Measurements from ENCODE around the gene BCL2. TPM values are rescaled to one million over a fixed set of nuclear protein-coding genes. Genes with fewer than 3 reads are reported as not detected.

BCL2 gene
- total RNA-seq, 2 experiments from 2014 or later = 62.8 to 67.3 TPM

- Mint-ChIP-seq H3K4me3 (no peak overlapping the region), H3K27me3 (no peaks in the 10 kb centered on the region), H3K36me3 (no peaks in the 10 kb centered on the region), H3K9me3 (no peaks in the 10 kb centered on the region), H3K27ac (no peak overlapping the region), H3K4me1 (peaks cover 18% of the 10 kb centered on the region)
- DNase-seq = no peak
These were observed 207.7 kb downstream of the BCL2 start for GRCh38 chr18:63111671-63112402.

GRCh38 chr18:63109802-63110201, 209.8 kb downstream of the BCL2 start:
- Mint-ChIP-seq H3K4me3 (no peak overlapping the region), H3K4me1 (peaks cover 26% of the 10 kb centered on the region), H3K27me3 (no peaks in the 10 kb centered on the region), H3K27ac (no peak overlapping the region), H3K36me3 (no peaks in the 10 kb centered on the region), H3K9me3 (peaks cover 1% of the 10 kb centered on the region)
- no peak for DNase-seq

- peaks cover 24% of the 10 kb centered on the region for H3K4me1 Mint-ChIP-seq
- DNase-seq = no peak
- no peaks in the 10 kb centered on the region for H3K27me3 Mint-ChIP-seq
- no peak overlapping the region for H3K4me3 Mint-ChIP-seq
- peaks cover 1% of the 10 kb centered on the region for H3K9me3 Mint-ChIP-seq
- H3K27ac Mint-ChIP-seq = no peak overlapping the region
- no peaks in the 10 kb centered on the region for H3K36me3 Mint-ChIP-seq
These were observed 210.5 kb downstream of the BCL2 start for GRCh38 chr18:63109022-63109421.

- DNase-seq = no peak
- Mint-ChIP-seq H3K27ac (no peak overlapping the region), H3K27me3 (peaks cover 7% of the 10 kb centered on the region), H3K4me1 (peaks cover 21% of the 10 kb centered on the region), H3K9me3 (peaks cover 3% of the 10 kb centered on the region), H3K36me3 (peaks cover 2% of the 10 kb centered on the region), H3K4me3 (no peak overlapping the region)
These were observed 211.6 kb downstream of the BCL2 start for GRCh38 chr18:63107931-63108330.

GRCh38 chr18:63107171-63107845, 212.3 kb downstream of the BCL2 start:
- Mint-ChIP-seq H3K4me3 (no peak overlapping the region), H3K27ac (peak overlapping the region; percentile 68), H3K36me3 (peaks cover 2% of the 10 kb centered on the region), H3K9me3 (peaks cover 3% of the 10 kb centered on the region), H3K27me3 (peaks cover 8% of the 10 kb centered on the region), H3K4me1 (peaks cover 21% of the 10 kb centered on the region)
- DNase-seq = no peak

GRCh38 chr18:63106727-63107126, 212.8 kb downstream of the BCL2 start:
- Mint-ChIP-seq H3K4me3 (no peak overlapping the region), H3K4me1 (peaks cover 22% of the 10 kb centered on the region)

GRCh38 chr18:63105636-63106316, 213.8 kb downstream of the BCL2 start:
- H3K4me1 Mint-ChIP-seq = peaks cover 24% of the 10 kb centered on the region
- peaks cover 8% of the 10 kb centered on the region for H3K27me3 Mint-ChIP-seq
- peaks cover 2% of the 10 kb centered on the region for H3K36me3 Mint-ChIP-seq
- H3K9me3 Mint-ChIP-seq = peaks cover 3% of the 10 kb centered on the region
- H3K27ac Mint-ChIP-seq = no peak overlapping the region
- no peak for DNase-seq
- H3K4me3 Mint-ChIP-seq = no peak overlapping the region

More at GRCh38 chr18:63106727-63107126, 212.8 kb downstream of the BCL2 start:
- H3K36me3 Mint-ChIP-seq = peaks cover 2% of the 10 kb centered on the region
- no peak for DNase-seq
- peaks cover 8% of the 10 kb centered on the region for H3K27me3 Mint-ChIP-seq
- peak overlapping the region; percentile 68 for H3K27ac Mint-ChIP-seq
- H3K9me3 Mint-ChIP-seq = peaks cover 3% of the 10 kb centered on the region

- peaks cover 8% of the 10 kb centered on the region for H3K27me3 Mint-ChIP-seq
- no peak for DNase-seq
- no peak overlapping the region for H3K4me3 Mint-ChIP-seq
- H3K36me3 Mint-ChIP-seq = peaks cover 2% of the 10 kb centered on the region
- peaks cover 31% of the 10 kb centered on the region for H3K4me1 Mint-ChIP-seq
- H3K9me3 Mint-ChIP-seq = peaks cover 3% of the 10 kb centered on the region
- H3K27ac Mint-ChIP-seq = no peak overlapping the region
These were observed 214.7 kb downstream of the BCL2 start for GRCh38 chr18:63104868-63105267.

- Mint-ChIP-seq H3K4me1 (peaks cover 49% of the 10 kb centered on the region), H3K27me3 (peaks cover 8% of the 10 kb centered on the region), H3K4me3 (no peak overlapping the region), H3K36me3 (peaks cover 2% of the 10 kb centered on the region), H3K9me3 (peaks cover 3% of the 10 kb centered on the region), H3K27ac (no peak overlapping the region)
- DNase-seq = no peak
These were observed 216.4 kb downstream of the BCL2 start for GRCh38 chr18:63102941-63103744.

GRCh38 chr18:63100630-63101055, 218.9 kb downstream of the BCL2 start:
- Mint-ChIP-seq H3K27ac (no peak overlapping the region), H3K27me3 (peaks cover 8% of the 10 kb centered on the region), H3K36me3 (peaks cover 2% of the 10 kb centered on the region), H3K4me1 (peaks cover 47% of the 10 kb centered on the region), H3K9me3 (peaks cover 3% of the 10 kb centered on the region), H3K4me3 (no peak overlapping the region)
- DNase-seq = no peak

GRCh38 chr18:63099848-63100629, 219.5 kb downstream of the BCL2 start:
- H3K4me3 Mint-ChIP-seq = no peak overlapping the region
- no peak overlapping the region for H3K27ac Mint-ChIP-seq

GRCh38 chr18:63099091-63099840, 220.3 kb downstream of the BCL2 start:
- Mint-ChIP-seq H3K27me3 (peaks cover 8% of the 10 kb centered on the region), H3K36me3 (peaks cover 2% of the 10 kb centered on the region), H3K9me3 (peaks cover 2% of the 10 kb centered on the region), H3K4me3 (no peak overlapping the region), H3K27ac (peak overlapping the region; percentile 6), H3K4me1 (peaks cover 47% of the 10 kb centered on the region)
- no peak for DNase-seq

More at GRCh38 chr18:63099848-63100629, 219.5 kb downstream of the BCL2 start:
- Mint-ChIP-seq H3K9me3 (peaks cover 2% of the 10 kb centered on the region), H3K36me3 (peaks cover 2% of the 10 kb centered on the region), H3K27me3 (peaks cover 8% of the 10 kb centered on the region), H3K4me1 (peaks cover 47% of the 10 kb centered on the region)
- no peak for DNase-seq
